Brain microvascular endothelial cell (primary cell): ENCODE results near the gene SIRT4.
A peak's percentile ranks its signal among the peaks of the same experiment; 100 is the strongest.
"Not testable (repeated sequence)": the region's sequence is repeated elsewhere in the genome, so short reads cannot be mapped to it uniquely, and the experiment has no call there.

Source experiments
- DNase-seq: peaks from one replicate; pipeline ENCODE4 v3.0.0-alpha.2; 2020
- H3K27ac ChIP-seq: fragments of 250-450 bp; sonication (Bioruptor Pico); 2 replicates; pipeline ENCODE4 v1.5.1; 2020; ENCODE audit warnings: mild to moderate bottlenecking, moderate library complexity
- H3K27me3 ChIP-seq: fragments of 250-450 bp; sonication (Bioruptor Pico); replicated peaks from 2 replicates; pipeline ENCODE4 v1.5.1; 2020; ENCODE audit warnings: mild to moderate bottlenecking
- H3K36me3 ChIP-seq: fragments of 250-450 bp; sonication (Bioruptor Pico); replicated peaks from 2 replicates; pipeline ENCODE4 v1.5.1; 2020; ENCODE audit warnings: mild to moderate bottlenecking
- H3K4me3 ChIP-seq: 2 replicates; pipeline ENCODE4 v1.5.1; 2011; ENCODE audit warnings: low read depth, mild to moderate bottlenecking, control low read depth, low read length, moderate library complexity
- in situ Hi-C: cut with HindIII; loops from 2 replicates; pipeline ENCODE4 v1.10.0; 2017; ENCODE audit warnings: low sequenced_read_pairs, low pct_ligation_motif_present
- TF ChIP-seq, protein P1 (sequence below): IDR thresholded peaks from 2 replicates; pipeline ENCODE4 v1.5.1; 2011; ENCODE audit warnings: low read depth, mild to moderate bottlenecking, moderate library complexity, low read length, control low read depth, inconsistent platforms; ENCODE audit errors: missing control alignments

SIRT4 gene

GRCh38 chr12:120301962-120302815 is at the start of gene SIRT4:
Gene SIRT4, plus strand, starts transcription at chr12:120302321. Its CDS starts 1,241 bp downstream, at chr12:120303562.
- H3K36me3 ChIP-seq = no peaks in the 10 kb centered on the region
- peak within 1 kb of the TSS; percentile 60 for H3K4me3 ChIP-seq
- H3K27me3 ChIP-seq = no peaks in the 10 kb centered on the region
- TF ChIP-seq, protein P1, sequence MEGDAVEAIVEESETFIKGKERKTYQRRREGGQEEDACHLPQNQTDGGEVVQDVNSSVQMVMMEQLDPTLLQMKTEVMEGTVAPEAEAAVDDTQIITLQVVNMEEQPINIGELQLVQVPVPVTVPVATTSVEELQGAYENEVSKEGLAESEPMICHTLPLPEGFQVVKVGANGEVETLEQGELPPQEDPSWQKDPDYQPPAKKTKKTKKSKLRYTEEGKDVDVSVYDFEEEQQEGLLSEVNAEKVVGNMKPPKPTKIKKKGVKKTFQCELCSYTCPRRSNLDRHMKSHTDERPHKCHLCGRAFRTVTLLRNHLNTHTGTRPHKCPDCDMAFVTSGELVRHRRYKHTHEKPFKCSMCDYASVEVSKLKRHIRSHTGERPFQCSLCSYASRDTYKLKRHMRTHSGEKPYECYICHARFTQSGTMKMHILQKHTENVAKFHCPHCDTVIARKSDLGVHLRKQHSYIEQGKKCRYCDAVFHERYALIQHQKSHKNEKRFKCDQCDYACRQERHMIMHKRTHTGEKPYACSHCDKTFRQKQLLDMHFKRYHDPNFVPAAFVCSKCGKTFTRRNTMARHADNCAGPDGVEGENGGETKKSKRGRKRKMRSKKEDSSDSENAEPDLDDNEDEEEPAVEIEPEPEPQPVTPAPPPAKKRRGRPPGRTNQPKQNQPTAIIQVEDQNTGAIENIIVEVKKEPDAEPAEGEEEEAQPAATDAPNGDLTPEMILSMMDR = peak; percentile 87
- peak within 1 kb of the TSS; percentile 78 for H3K27ac ChIP-seq
- in situ Hi-C loops = no loop called here
- DNase-seq = peak; percentile 94

- in situ Hi-C loops, H3K27ac ChIP-seq: not testable (repeated sequence)
These were observed 48.8 kb upstream of the SIRT4 start for GRCh38 chr12:120253313-120253712.

GRCh38 chr12:120254809-120255208 is 47.3 kb upstream of the SIRT4 start:
- Histone ChIP-seq H3K4me3 (no peak overlapping the region), H3K36me3 (peaks cover 24% of the 10 kb centered on the region), H3K27ac (no peak overlapping the region), H3K27me3 (no peaks in the 10 kb centered on the region)
- TF ChIP-seq, protein P1 = peak; percentile 18
- DNase-seq = no peak
- in situ Hi-C loops = no loop called here

More at GRCh38 chr12:120253313-120253712, 48.8 kb upstream of the SIRT4 start:
- not testable (repeated sequence) for H3K4me3 ChIP-seq, DNase-seq, H3K27me3 ChIP-seq
- peaks cover 28% of the 10 kb centered on the region for H3K36me3 ChIP-seq

- H3K27ac ChIP-seq = peak overlapping the region; percentile 10
- in situ Hi-C loops = no loop called here
- TF ChIP-seq, protein P1 = peak; percentile 24
- no peak overlapping the region for H3K4me3 ChIP-seq
- peak; percentile 89 for DNase-seq
- no peaks in the 10 kb centered on the region for H3K27me3 ChIP-seq
- H3K36me3 ChIP-seq = peaks cover 17% of the 10 kb centered on the region
These were observed 44.9 kb upstream of the SIRT4 start for GRCh38 chr12:120257041-120257821.

GRCh38 chr12:120258323-120258896 is 43.7 kb upstream of the SIRT4 start:
- in situ Hi-C loops = no loop called here
- Histone ChIP-seq H3K36me3 (peaks cover 18% of the 10 kb centered on the region), H3K27ac (no peak overlapping the region), H3K4me3 (no peak overlapping the region), H3K27me3 (no peaks in the 10 kb centered on the region)
- TF ChIP-seq, protein P1 = no peak
- DNase-seq = no peak
